SIG-M5 treated with dmso at 0.1 percent for 504 hours (cell line): ENCODE measurements around the gene DGCR2.
A peak's percentile ranks its signal among the peaks of the same experiment; 100 is the strongest.
"Not testable (repeated sequence)": the region's sequence is repeated elsewhere in the genome, so short reads cannot be mapped to it uniquely, and the experiment has no call there.

Experiments used
- DNase-seq: peaks from one replicate; lab custom pipeline; 2025; ENCODE audit not compliant: unreplicated experiment; lab: John Stamatoyannopoulos, UW

DGCR2 gene

DNA sequence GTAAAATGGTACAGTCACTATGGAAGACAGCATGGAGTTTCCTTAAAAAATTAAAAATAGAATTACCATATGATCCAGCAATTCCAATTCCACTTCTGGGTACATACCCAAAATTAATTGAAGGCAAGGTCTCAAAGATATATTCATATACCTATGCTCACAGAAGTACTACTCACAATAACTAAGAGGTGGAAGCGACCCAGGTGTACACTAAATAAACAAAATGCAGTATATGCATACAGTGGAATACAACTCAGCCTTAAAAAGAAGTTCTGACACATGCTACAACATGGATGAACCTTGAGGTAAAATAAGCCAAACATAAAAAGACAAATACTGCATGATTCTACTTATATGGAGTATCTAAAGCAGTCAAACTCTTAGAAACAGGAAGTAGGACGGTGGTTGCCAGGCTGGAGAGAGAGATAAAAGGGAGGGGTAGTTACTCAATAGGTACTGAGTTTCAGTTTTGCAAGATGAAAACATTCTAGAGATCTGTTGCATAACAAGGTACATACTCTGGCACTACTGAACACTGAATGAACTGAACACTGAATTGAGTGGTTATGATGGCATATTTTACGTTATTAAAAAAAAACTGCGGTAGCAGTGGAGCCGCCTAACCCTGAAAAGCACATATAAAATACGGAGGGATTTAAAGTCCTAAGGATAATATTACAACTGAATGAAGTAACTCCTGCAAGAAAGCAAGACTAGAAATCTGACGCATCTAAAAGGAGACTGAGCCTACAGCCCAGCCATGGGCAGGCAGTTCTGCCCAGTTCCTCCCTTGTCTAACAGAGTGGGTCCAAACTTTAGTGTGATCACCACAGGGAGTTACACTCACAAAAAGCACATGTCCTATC is 12.8 kb downstream of the DGCR2 start:
- DNase-seq, result peak; percentile 99

DNA sequence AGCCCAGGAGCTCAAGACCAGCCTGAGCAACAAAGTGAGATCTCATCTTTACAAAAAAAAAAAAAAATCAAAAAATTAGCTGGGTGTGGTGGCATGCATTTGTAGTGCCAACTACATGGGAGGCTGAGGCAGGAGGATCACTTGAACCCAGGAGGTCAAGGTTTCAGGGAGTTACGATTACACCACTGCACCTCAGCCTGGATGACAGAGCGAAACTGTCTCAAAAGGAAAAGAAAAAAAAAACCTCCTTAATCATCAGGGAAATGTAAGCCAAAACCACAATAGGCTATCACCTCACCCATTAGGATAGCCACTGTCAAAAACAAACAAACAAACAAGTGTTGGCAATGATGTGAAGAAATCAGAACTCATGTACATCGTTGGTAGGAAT is 13.4 kb downstream of the DGCR2 start:
- DNase-seq, result no peak

DNA sequence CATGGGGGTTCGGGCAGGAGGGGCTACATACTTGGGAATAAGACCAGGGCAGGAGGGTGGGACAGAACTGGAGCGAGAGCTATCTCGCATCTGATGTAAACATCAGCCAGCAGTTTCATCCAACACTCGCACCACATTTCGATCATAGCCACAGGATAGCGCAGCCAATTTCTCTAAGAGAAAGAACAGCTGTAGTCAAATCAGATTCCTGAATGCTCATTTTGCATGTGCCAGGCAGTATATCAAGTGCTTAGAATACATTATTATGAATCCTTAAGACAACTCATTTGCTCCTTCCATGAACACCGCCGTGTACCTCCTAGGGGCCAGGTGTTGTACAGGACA is 14.5 kb downstream of the DGCR2 start:
- DNase-seq, result no peak

DNA sequence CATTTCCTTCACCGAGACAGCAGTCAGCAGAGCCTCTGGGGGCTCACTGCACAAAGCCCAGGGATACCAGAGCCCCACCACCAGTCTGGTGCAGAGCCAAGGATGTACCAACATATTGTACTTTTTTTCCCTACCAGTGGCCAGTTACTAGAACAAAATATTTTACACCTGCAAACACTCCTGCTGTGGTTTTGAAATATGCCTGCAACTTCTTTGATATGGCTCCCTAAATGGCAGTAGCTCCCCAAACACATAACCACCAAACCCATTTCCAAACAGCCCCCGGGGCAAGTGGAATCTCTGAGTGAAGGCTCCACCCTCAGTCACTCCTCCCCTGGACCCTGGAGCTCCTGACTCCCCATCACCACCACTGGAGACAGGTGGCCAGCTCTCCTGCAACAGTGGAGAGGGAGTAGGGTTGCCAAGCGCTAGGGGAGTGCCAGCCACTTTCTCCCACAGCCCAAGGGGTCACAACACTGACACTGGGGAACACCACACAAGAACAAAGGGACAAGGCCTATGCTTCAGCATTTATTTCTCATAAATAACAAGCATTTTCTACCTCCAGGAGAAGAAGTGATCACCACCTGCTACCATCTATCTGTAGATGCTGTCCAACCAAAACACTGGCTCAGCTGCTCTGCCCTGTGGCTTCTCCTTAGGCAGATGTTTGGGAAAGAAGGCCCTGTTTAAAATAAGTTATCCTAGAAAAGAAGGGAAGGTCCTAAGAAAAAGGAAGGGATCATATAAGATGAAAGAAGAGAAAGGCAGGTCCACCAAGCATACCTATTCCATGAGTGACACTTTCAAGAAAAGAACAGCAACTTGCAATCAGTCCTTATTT is 15.1 kb downstream of the DGCR2 start:
- no peak for DNase-seq

DNA sequence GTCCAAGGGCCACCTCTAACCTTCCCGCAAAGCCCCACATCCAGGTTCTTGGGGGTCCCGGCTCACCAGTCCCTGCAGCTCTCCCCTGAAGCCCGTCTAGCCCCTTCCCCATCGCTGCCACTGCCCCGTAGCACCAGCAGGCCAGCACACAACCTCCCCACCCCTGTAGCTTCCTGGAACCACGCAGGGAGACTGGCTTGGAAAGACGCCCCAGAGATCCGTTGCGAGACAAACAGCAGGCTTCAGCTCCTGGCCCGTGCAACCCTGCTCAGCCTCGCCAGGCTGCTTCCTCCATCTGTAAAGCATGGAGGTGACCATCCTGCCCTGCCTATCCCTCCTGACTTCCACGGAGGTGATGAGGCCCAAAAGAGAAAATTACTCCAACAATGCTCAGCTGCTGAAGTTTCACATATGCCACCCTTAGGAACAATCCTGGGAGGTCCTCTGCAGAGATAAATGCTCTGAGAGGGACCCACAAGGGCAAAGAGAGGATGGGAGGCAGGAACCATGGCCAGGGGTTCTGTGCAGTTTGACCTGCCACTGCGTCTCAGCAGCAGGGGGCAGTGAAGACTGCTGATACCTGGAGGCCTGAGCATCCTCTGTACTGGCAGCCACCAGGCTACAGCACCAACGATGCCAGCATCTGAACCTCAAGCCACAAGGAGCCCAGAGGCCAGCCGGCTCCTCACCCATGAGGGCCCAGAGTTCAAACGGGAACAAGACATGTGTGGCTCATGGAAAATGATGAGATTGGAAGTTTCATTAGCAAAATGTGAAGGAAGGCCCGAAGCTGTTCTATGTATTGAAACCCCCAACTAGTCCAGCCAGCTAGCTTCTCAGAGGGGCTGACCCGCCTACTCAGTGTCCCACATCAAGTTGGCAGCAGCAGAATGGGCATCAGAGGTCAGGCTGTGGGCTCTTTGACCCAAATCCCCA is 16.1 kb downstream of the DGCR2 start:
- DNase-seq, result no peak

DNA sequence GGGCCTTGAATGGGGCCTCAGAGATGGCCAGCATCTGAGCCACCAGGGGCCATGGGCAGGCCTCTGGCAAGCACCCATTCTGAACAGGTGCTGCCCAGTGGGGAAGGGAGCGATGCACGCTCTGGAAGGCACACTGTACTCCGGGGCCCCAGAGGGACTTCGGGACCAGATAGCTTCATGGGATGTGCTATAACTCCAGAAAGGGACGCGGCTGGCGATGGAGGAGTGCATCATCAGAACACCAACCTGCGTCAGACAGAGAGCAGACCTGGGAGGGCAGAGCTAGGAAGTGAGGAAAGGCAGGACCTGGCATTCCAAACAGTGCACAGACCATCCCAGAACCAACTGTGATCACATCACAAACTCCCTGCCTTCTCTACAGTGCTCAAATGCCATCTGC is 16.8 kb downstream of the DGCR2 start:
- DNase-seq, result no peak

DNA sequence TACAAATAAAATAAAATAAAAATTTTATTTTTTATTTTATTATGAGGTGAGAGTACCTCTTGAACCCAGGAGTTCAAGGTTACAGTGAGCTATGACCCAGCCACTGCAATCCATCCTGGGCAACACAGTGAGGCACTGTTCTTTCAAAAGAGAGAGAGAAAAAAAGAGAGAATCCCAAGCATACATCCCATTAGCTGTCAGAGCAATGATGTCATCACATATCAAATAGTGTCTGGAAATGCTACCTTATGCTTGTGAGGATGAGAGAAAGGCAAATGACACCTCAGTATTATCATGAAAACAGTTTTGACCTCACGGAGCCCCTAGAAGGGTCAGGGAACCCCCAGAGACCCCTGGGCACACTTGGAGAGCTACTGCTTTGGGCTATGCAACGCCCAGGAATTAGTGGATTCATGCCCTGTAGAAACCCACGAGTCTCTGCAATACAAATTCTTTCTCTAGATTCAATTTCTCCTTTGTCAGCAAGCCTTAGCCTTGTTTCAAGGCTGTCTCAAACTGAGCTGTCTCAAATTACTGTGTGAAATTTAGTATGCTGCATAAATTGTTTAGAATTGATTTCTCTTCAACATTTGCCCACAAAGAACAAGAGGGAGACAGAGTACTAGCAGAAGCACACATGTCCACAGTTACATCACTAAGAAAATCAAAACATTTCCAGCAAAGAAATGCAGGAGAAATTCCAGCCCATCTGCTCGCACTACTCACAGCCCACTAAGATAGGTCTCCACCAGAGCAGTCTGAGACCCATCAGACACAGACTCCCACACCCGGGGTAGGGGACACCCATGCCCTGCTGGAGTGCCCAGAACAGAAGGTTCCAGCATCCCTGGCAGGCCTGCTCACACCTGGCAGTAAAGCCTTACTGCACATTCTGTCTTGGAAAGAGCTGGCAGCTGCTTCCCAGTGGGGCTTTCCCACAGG is 18.1 kb downstream of the DGCR2 start:
- DNase-seq, result no peak

DNA sequence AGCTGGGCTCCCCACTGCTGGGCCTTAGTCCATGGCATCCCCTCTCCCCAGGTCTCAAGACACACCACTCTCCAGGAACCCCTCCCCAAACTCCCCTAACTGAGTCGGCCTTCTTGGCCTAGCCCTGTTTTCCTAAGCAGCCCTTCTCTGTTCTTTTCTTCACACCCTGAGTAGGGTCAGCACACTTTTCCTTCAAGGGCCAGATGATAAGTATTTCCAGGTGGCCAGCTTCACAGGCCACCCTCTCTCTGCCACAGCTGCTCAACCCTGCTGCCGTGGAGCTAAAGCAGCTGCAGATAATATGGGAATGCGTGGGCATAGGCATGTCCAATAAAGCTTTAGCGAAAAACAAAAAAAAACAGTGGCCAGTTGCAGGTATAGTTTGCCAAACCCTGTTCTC is 24.1 kb downstream of the DGCR2 start:
- DNase-seq, result no peak

DNA sequence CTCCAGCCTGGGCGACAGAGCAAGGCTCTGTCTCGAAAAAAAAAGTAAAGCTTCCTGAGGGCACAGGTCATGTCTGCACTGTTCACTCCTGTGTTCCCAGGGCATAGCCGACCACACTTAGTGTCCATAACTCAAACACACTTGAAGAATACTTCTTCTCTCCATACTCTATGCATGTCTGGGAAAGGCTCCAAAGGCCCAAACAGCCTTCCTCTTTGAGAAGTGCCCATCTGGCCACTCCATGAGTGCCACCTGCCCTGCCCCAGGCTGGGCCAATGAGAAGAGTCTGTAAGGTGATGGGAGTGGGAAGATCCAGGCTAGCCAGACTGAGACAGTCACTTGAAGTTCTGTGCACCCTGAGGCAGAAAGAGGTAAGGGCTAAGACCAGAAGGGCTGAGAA is 24.7 kb downstream of the DGCR2 start:
- DNase-seq, result no peak

DNA sequence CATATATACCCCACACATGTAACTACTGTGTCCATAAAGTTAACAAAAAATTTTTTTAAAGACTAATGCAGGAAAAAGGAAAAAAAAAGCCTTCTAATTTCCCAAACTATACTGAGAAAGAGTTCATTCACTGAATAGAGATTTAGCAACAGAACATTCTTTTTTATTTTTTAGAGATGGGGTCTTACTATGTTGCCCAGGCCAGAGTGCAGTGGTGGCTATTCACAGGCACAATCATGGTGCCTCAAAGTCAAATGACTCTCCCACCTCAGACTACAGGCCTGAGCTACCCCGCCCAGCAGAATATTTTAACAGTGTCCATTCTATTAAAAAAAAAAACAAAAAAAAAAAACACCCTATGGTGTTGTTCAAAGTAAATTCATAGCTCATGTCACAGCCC is 25.7 kb downstream of the DGCR2 start:
- no peak for DNase-seq

DNA sequence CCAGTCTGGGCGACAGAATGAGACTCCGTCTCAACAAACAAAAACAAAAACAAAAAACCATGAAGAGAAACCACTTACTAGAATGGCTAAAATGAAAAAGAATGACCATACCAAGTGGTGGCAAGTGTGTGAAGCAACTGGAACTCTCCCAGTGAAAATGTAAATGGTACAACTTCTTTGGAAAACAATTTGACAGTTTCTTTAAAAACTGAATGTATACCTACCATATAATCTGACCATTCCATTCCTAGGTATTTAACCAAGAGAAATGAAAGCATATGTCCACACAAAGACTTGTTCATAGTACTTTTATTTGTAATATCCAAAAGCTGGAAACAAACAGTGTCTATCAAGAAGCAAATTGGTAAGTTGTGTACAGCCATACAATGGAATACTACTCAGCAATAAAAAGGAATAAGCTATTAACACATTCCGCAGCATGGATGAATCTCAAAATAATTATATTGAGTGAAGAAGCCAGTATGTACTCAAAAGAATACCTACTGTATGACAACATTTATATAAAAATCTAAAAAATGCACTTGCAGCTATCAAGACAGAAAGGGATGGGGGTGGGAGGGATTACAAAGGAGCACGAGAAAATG is 27.7 kb downstream of the DGCR2 start:
- DNase-seq, result no peak

DNA sequence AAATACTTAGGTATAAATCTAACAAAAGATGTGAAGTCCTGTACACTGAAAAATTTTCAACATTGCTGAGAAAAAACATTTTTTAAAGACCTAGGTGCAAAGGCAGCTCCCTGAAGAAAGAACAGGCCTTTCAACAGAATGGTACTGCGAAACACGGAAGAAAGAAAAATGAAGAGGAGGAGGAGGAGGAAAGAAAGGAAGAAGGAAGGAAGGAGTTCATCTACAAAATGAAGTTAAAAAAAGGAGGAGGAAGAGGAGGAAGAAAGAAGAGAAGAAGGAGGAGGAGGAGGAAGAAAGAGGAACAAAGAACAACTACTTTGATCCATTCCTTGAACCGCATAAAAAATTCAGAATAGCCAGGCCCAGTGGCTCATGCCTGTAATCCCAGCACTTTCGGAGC is 29.5 kb downstream of the DGCR2 start:
- DNase-seq, result no peak

DNA sequence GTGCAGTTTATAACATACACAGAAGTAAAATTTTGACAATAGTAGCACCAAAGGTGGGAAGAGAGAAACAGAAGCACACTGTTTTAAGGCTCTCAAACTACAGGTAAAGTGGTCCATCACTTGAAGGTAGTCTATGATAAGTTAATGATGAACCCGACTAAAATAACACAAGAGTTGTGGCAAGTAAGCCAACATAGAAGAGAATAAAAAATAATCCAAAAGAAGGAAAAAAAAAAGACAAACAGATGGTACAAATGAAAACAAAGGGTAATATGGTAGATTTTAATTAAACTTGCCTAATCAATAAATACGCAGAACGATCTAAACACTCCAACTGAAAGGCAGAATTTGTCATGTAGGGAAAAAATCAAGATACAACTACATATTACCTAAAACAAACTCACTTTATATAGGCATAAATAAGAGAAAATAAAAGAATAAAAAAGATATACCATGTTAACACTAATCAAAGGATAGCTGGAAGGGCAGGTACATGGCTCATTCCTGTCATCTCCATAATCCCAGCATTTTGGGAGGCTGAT is 31.6 kb downstream of the DGCR2 start:
- DNase-seq, result no peak

DNA sequence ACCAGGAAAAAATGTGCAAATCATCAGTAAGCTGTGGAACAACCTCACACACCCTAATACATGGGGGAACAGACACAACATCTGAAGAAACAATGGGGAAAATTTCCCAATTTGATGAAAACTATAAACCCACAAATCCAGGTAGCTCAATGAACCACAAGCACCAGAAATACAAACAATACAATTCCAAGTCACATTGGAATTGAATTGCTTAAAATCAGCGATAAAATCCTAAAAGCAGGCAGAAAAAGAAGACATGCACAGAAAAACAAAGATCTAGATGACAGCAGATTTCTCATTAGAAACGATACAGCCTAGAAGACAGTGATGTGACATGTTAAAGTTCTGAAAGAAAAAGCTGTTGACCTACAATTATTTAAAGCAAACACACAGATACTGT is 32.0 kb downstream of the DGCR2 start:
- no peak for DNase-seq

DNA sequence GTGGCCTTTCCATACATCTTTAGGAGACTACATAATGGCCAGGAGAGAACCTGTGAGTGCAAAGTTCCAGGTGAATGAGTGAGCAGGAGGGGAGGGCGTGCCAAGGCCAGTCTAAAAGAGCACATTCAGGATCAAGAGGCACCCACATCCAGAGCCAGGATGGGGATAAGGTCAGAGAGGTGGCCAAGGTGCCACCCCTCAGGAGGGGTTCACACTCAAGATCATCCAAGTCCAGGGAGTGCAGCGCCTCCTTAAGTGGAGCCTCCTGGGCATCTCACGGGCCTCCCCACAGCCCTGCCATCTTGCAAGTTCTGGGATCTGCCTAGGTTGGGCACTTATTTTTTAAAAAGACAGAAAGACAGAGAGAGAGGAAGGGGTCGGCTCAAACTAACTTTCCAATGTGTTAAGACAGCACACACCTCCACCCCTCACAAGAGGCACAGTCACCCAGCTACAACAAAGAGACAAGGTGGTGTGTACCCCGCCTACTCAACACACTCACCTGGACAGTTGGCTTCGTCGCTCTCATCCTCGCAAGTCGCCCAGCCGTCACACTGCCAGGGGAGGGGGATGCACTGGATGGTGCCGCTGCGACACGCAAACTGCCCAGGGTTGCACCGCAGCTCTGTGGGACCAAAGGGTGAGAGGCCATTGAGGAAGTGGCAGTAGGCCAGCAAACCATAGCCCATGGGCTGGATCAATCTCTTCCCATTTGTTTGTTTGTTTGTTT is 33.2 kb downstream of the DGCR2 start:
- DNase-seq, result no peak

DNA sequence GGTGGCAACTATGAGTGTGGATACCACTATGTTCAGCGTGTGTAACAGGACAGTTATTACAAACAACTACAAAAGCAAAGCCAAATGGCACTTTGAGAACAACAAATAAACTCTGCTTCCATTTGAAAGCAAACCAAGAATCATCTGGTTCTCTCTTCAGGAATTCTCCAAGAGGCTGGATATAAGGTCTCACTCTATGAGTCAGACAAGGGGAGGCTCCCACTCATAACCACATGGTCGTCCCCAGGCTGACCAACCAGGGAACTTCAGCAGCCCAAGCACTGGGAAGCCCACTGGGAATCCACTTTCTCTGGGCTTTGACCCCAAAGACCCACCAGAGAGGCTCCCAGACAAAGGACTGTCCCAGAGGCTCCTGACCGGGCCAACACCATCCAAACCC is 35.3 kb downstream of the DGCR2 start:
- DNase-seq, result no peak

DNA sequence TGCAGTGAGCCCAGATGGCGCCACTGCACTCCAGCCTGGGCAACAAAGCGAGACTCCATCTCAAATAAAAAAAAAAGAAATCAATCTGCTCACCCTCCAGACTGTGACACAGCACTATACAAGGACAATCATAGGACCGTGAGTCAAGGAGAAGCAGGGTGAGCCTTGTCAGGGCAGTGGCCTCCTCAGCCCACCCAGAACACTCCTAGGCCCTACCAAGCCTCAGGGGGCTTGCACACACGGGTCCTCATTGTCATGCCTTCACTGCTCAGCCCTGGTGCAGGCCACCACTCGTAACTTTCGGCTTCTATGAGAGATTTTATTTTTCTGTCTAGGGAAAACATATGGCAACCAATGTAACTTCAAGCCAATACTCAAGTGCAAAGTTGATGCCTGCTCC is 35.8 kb downstream of the DGCR2 start:
- DNase-seq, result no peak

DNA sequence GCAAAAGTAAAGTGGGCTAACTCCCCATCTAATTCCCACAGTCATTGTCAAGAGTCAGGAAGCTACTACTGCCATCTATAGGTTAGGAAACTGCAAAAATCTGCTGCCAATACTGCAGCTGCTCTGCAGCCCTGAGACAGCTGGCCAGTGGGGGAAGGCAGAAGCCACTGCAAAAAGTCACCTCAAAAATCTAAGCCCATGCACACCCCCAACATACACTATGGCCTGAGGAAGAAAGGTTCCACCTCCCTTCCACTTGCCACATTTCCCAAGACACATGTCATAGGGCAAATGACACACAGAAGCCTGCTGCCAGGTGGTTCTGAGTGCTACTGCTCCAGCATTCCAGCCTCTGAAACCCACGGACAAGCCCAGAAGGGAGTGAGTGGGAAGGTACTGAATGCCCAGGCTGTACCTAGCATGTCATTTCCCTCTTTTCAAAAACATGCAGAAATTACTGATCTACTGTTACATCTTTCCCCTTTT is 36.9 kb downstream of the DGCR2 start:
- peak; percentile 49 for DNase-seq

DNA sequence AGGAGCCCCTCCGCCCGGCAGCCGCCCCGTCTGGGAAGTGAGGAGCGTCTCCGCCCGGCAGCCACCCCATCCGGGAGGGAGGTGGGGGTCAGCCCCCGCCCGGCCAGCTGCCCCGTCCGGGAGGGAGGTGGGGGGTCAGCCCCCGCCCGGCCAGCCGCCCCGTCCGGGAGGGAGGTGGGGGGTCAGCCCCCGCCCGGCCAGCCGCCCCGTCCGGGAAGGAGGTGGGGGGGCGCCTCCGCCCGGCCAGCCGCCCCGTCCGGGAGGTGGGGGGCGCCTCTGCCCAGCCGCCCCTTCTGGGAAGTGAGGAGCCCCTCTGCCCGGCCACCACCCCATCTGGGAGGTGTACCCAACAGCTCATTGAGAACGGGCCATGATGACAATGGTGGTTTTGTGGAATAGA is 37.6 kb downstream of the DGCR2 start:
- DNase-seq, result not testable (repeated sequence)
